ENCODE measurements around the gene BBS4.

Gene BBS4

DNA sequence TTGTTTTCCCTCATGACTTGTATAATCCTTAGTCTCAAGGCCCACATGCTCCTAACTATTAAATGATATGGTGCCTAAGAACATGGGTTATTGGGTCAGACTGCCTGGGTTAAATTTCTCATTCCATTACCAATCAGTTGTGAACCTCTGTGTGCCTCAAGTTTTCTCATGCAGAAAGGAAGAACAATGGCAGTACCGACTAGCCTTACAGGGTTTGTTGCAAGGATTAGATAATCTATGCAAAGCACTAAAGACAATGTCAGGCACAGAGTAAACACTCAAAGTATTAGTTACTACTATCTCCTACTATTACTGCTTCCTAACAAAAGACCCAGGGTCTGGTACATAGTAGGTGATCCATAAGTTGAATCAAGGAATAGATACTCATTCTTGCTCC lies 85.3 kb downstream of the BBS4 start:
- Histone ChIP-seq H3K4me3 (ENCODE audit: insufficient read length, low read depth) (no peak overlapping the region), H3K9ac (ENCODE audit: insufficient read length, low read depth) (no peak overlapping the region), H3K4me1 (ENCODE audit: insufficient read depth, insufficient read length) (no peaks in the 10 kb centered on the region), H3K9me3 (ENCODE audit: insufficient read depth, low read length) (peaks cover 22% of the 10 kb centered on the region), H3K27me3 (ENCODE audit: insufficient read depth, insufficient read length) (no peaks in the 10 kb centered on the region), H3K36me3 (ENCODE audit: insufficient read depth, insufficient read length, low read length) (peaks cover 82% of the 10 kb centered on the region)
- no peak for DNase-seq (ENCODE audit: low read depth, low spot score)
- TF ChIP-seq YY1 (IDR thresholded peaks at IDR 0.05; ENCODE audit: insufficient read depth, insufficient read length) (no peak), SUZ12 (IDR thresholded peaks at IDR 0.05; ENCODE audit: extremely low read depth, insufficient read depth, insufficient read length) (no peak), ZNF274 (IDR thresholded peaks at IDR 0.05; ENCODE audit: low read depth, low read length) (no peak)

DNA sequence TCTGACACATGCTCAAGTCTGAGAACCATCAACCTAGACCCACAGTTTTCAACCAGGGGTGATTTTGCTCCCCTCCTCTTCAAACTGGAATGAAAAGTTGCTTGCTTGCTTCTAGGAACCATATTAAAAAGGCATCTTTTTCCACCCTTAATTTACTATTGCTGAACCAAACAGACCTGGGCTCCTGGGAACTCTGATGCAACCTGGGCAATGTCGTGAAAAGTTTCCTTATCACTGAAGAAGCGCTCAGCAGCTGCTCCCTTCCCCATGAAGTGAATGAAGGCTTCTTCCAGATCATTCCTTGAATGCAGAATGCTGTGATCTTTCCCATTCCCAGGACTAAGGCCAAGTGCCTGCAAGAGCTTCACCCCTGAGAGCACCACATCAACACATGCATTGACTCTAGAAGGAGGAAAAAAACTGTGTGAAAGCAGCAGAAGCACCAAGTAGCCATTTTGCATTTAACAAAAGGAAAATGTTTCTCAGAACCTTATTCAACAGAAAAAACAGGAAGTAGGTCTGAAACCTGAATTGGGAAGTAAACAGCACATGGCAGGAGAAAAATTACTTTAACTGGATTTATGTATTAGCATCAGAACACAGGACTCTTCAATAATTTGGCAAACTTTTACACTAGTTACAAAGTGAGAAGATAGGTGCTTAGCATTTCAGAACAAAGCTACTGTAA lies 88.8 kb downstream of the BBS4 start:
- peaks cover 74% of the 10 kb centered on the region for H3K36me3 ChIP-seq (ENCODE audit: insufficient read depth, insufficient read length, low read length)

DNA sequence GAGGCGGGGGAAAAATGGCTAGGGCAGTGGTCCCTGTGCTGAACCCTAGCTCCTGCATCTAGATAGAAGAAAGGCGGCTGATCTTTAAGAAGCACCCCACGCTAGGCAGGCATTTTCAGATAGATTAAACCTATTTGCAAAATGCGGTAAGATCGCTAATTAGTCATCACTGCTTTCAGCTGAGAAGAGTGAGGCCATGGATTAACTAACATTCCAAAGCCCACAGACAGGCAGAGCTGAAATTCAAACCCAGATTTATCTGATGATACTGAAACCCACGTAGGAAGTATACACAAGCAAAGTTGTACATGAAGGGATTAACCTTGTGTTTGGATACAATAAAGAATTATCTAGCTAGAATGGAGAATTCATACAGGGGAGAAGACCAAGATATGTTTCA lies 92.8 kb downstream of the BBS4 start:
- DNase-seq (ENCODE audit: low read depth, low spot score): no peak
- peaks cover 58% of the 10 kb centered on the region for H3K36me3 ChIP-seq (ENCODE audit: insufficient read depth, insufficient read length, low read length)
- H3K4me1 ChIP-seq (ENCODE audit: insufficient read depth, insufficient read length): no peaks in the 10 kb centered on the region
- H3K9ac ChIP-seq (ENCODE audit: insufficient read length, low read depth): no peak overlapping the region
- TF ChIP-seq SUZ12 (IDR thresholded peaks at IDR 0.05; ENCODE audit: extremely low read depth, insufficient read depth, insufficient read length) (no peak), ZNF274 (IDR thresholded peaks at IDR 0.05; ENCODE audit: low read depth, low read length) (no peak), YY1 (IDR thresholded peaks at IDR 0.05; ENCODE audit: insufficient read depth, insufficient read length) (no peak)
- no peaks in the 10 kb centered on the region for H3K9me3 ChIP-seq (ENCODE audit: insufficient read depth, low read length)
- H3K27me3 ChIP-seq (ENCODE audit: insufficient read depth, insufficient read length): no peaks in the 10 kb centered on the region
- no peak overlapping the region for H3K4me3 ChIP-seq (ENCODE audit: insufficient read length, low read depth)

More for the DNA sequence above, 88.8 kb downstream of the BBS4 start:
- TF ChIP-seq YY1 (IDR thresholded peaks at IDR 0.05; ENCODE audit: insufficient read depth, insufficient read length): no peak
- no peak for TF ChIP-seq SUZ12 (IDR thresholded peaks at IDR 0.05; ENCODE audit: extremely low read depth, insufficient read depth, insufficient read length)
- Histone ChIP-seq H3K9me3 (ENCODE audit: insufficient read depth, low read length) (no peaks in the 10 kb centered on the region), H3K9ac (ENCODE audit: insufficient read length, low read depth) (no peak overlapping the region), H3K4me3 (ENCODE audit: insufficient read length, low read depth) (no peak overlapping the region), H3K27me3 (ENCODE audit: insufficient read depth, insufficient read length) (no peaks in the 10 kb centered on the region), H3K4me1 (ENCODE audit: insufficient read depth, insufficient read length) (no peaks in the 10 kb centered on the region)
- DNase-seq (ENCODE audit: low read depth, low spot score): no peak

DNA sequence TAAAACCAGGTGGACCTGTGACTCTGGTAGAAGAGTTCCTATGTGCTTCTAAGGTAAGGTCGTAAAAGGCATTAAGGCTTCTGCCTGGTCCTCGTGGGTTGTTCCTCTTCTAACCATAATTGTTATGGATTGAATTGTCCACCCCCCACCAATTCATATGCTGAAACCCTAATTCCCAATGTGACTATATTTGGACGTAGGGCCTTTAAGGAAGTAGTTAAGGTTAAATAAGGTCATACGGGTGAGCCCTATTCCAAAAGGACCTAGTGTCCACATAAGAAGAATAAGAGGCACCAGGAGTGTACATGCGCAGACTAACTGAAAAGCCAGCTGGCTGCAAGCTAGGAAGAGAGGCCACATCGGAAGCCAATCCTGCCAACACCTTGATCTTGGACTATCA lies 95.6 kb downstream of the BBS4 start:
- H3K36me3 ChIP-seq (ENCODE audit: insufficient read depth, insufficient read length, low read length): peaks cover 39% of the 10 kb centered on the region
- H3K9me3 ChIP-seq (ENCODE audit: insufficient read depth, low read length): no peaks in the 10 kb centered on the region
- TF ChIP-seq SUZ12 (IDR thresholded peaks at IDR 0.05; ENCODE audit: extremely low read depth, insufficient read depth, insufficient read length) (no peak), ZNF274 (IDR thresholded peaks at IDR 0.05; ENCODE audit: low read depth, low read length) (no peak), YY1 (IDR thresholded peaks at IDR 0.05; ENCODE audit: insufficient read depth, insufficient read length) (no peak)
- no peak overlapping the region for H3K9ac ChIP-seq (ENCODE audit: insufficient read length, low read depth)
- H3K27me3 ChIP-seq (ENCODE audit: insufficient read depth, insufficient read length): no peaks in the 10 kb centered on the region
- no peak for DNase-seq (ENCODE audit: low read depth, low spot score)
- H3K4me1 ChIP-seq (ENCODE audit: insufficient read depth, insufficient read length): peaks cover 2% of the 10 kb centered on the region
- no peak overlapping the region for H3K4me3 ChIP-seq (ENCODE audit: insufficient read length, low read depth)

DNA sequence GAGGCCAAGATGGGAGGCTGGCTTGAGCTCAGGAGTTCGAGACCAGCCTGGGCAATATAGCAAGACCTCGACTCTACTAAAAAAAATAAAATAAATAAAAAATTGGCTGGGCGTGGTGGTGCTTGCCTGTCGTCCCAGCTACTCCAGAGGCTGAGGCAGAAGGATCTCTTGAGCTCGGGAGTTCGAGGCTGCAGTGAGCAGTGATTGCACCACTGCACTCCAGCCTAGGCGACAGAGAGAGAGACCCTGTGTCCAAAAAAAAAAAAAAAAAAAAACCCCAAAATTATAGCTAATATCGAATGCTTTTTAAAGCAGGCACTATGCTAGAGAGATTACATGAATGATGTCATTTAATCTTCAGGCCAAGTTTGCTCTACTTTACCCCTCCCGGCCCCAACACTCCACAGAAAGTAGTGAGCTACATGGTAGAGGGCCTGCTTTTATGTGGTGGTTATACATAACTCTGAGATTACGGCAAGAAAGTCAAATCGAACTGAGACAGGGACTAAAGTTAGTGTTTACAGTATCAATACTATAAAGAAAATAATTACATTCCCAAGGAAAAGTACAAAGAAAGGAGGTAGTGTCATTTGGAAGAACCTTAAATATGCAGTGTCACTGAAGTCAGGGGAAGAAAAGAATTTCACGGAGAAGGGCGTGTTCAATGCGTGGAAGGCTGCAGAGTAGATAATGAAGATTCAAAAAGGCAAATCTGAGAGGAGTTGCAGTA lies 96.4 kb downstream of the BBS4 start:
- H3K4me1 ChIP-seq (ENCODE audit: insufficient read depth, insufficient read length): peaks cover 2% of the 10 kb centered on the region
- peak overlapping the region; percentile 98 for H3K9ac ChIP-seq (ENCODE audit: insufficient read length, low read depth)
- no peaks in the 10 kb centered on the region for H3K27me3 ChIP-seq (ENCODE audit: insufficient read depth, insufficient read length)
- no peak for TF ChIP-seq ZNF274 (IDR thresholded peaks at IDR 0.05; ENCODE audit: low read depth, low read length)
- no peak for DNase-seq (ENCODE audit: low read depth, low spot score)
- peaks cover 35% of the 10 kb centered on the region for H3K36me3 ChIP-seq (ENCODE audit: insufficient read depth, insufficient read length, low read length)
- no peaks in the 10 kb centered on the region for H3K9me3 ChIP-seq (ENCODE audit: insufficient read depth, low read length)
- H3K4me3 ChIP-seq (ENCODE audit: insufficient read length, low read depth): peak overlapping the region; percentile 94

DNA sequence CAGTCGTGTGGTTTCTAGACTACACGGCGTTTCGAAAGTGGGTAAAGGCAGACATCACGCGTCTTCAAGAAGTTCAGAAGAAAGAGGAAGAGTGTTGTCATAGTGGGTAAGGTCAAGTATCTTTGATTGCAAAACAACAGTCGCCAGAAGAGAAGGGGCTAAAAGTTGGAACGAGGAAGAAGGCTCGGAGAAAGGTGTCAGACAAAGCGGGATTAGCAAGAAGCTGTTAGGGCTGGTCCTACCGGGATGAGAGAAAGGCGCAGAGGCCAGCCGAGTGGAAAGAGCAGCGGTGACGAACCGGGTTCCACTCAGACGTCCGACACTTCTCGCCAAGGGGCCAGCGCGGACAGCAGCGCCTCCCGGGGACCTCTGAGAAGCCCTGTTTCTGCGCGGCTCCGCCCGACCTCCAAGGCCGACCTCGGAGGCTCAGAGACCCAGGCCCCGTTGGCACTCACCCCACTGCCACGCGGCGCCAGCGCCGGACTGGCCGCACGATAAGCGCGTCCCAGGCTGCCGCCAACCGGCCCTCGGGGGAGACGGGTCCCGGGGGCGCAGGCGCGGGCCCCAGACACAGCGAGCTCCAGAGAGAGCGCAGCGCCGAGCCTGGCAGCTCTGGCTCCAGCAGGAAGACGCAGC lies 97.1 kb downstream of the BBS4 start:
- H3K27me3 ChIP-seq (ENCODE audit: insufficient read depth, insufficient read length): no peaks in the 10 kb centered on the region
- peaks cover 2% of the 10 kb centered on the region for H3K4me1 ChIP-seq (ENCODE audit: insufficient read depth, insufficient read length)
- H3K9me3 ChIP-seq (ENCODE audit: insufficient read depth, low read length): no peaks in the 10 kb centered on the region
- H3K9ac ChIP-seq (ENCODE audit: insufficient read length, low read depth): peak overlapping the region; percentile 98
- H3K36me3 ChIP-seq (ENCODE audit: insufficient read depth, insufficient read length, low read length): peaks cover 35% of the 10 kb centered on the region
- no peak for DNase-seq (ENCODE audit: low read depth, low spot score)
- peak overlapping the region; percentile 94 for H3K4me3 ChIP-seq (ENCODE audit: insufficient read length, low read depth)
- TF ChIP-seq YY1 (IDR thresholded peaks at IDR 0.05; ENCODE audit: insufficient read depth, insufficient read length): no peak
- no peak for TF ChIP-seq ZNF274 (IDR thresholded peaks at IDR 0.05; ENCODE audit: low read depth, low read length)
- TF ChIP-seq SUZ12 (IDR thresholded peaks at IDR 0.05; ENCODE audit: extremely low read depth, insufficient read depth, insufficient read length): no peak

All from NT2/D1 (cell line).